NB4 (cell line): ENCODE data around the gene SH3RF2.

Experiments
- CTCF ChIP-seq: IDR thresholded peaks from one replicate; pipeline ENCODE4 v1.5.1; 2012; ENCODE audit warnings: low read depth, low read length
- MAX ChIP-seq: IDR thresholded peaks from 2 replicates; pipeline ENCODE4 v1.6.1; 2011; ENCODE audit warnings: low read depth, low read length
- POLR2A ChIP-seq: IDR thresholded peaks from 2 replicates; pipeline ENCODE4 v1.6.1; 2011; ENCODE audit warnings: mild to moderate bottlenecking; ENCODE audit not compliant: insufficient read length; ENCODE audit errors: extremely low read depth

GRCh38 chr5:145947581-145947980 lies 11.2 kb downstream of the SH3RF2 start:
- TF ChIP-seq CTCF (no peak), POLR2A (no peak), MAX (no peak)
